Lower leg skin (tissue), 4 donors: ENCODE results near the gene GSTA1. TPM values are rescaled to one million over a fixed set of nuclear protein-coding genes. Genes with fewer than 3 reads are reported as not detected.
"Not testable (repeated sequence)": the region's sequence is repeated elsewhere in the genome, so short reads cannot be mapped to it uniquely, and the experiment has no call there.

Experiments used
- DNase-seq, 2 donors: peaks; one replicate each; pipeline ENCODE4 v3.0.0-alpha.2; 2019; ENCODE audit warnings: low spot score in 2 of 2
- H3K4me3 ChIP-seq: fragments of 200-600 bp; sonication (generic); 2 replicates; pipeline ENCODE4 v1.5.1; 2017; ENCODE audit warnings: mild to moderate bottlenecking, low read depth; ENCODE audit not compliant: poor library complexity, severe bottlenecking
- POLR2A ChIP-seq, 2 donors: fragments of 450-650 bp; IDR thresholded peaks; one replicate each; pipeline ENCODE4 v1.6.1; 2016 to 2017; ENCODE audit warnings: antibody characterized with exemption in 2 of 2, mild to moderate bottlenecking in 1 of 2, moderate library complexity in 1 of 2
- WGBS, 2 donors: methylation state at CpG; one replicate each; pipeline ENCODE4 v1.1.5; 2018; 5-methylcytosine and 5-hydroxymethylcytosine counted together
- intact Hi-C: fragments of 100-400 bp; cut with DNase I; formaldehyde crosslinking; loops from one replicate; pipeline ENCODE4 v1.15.0; 2023; ENCODE audit warnings: low total_unique reads
- total RNA-seq, 4 donors: library from RNA; depleted of rRNA; stranded (reverse); fragments of >200 nt; gene quantifications; one replicate each; pipeline ENCODE4 v1.1.0, GENCODE V29; 2016
- TF ChIP-seq, protein P1 (sequence below), 3 donors: fragments of 450-650 bp; IDR thresholded peaks; one replicate each; pipeline ENCODE4 v1.5.1; 2016; ENCODE audit warnings: antibody characterized with exemption in 3 of 3, mild to moderate bottlenecking in 3 of 3, moderate library complexity in 2 of 3

Gene GSTA1
- total RNA-seq, 4 donors from 2014 or later = 1.4 to 2.8 TPM; not detected in 2

DNA sequence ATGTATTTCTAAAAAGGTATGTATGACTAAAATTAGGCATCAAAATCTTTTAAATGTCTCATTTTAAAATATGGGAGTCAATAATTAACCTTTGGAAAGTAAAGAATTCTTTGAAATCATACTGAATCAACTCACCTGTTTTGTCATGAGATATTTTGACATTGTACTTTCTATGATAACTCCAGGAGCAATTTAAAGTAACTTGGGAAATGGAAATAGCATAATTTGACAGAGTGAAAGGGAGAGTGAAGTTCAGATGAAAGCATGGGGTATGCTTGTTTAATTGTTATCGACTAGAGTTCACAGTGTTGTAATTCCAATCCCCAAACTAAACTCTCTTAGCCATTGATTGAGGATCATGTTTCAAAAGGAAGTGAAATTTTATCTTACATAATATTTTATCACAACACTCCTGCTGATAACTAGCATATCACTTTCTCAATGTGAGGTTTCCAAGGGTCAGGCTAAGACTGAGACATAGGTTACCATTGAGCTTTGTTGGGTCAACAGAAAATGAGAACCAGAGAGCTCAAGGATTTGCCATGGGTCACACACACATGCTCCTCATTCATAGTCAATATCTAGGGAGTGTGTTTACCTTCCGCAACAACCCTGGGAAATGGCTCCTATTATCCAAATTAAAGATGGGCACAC lies 2.3 kb downstream of the GSTA1 start:
- intact Hi-C loops = no loop called here
- H3K4me3 ChIP-seq = no peak overlapping the region
- 84 to 89% methylated on average over 2 of the region's 2 CpGs for WGBS, 2 donors
- TF ChIP-seq POLR2A (IDR thresholded peaks at IDR 0.05) = no peak
- TF ChIP-seq, protein P1, sequence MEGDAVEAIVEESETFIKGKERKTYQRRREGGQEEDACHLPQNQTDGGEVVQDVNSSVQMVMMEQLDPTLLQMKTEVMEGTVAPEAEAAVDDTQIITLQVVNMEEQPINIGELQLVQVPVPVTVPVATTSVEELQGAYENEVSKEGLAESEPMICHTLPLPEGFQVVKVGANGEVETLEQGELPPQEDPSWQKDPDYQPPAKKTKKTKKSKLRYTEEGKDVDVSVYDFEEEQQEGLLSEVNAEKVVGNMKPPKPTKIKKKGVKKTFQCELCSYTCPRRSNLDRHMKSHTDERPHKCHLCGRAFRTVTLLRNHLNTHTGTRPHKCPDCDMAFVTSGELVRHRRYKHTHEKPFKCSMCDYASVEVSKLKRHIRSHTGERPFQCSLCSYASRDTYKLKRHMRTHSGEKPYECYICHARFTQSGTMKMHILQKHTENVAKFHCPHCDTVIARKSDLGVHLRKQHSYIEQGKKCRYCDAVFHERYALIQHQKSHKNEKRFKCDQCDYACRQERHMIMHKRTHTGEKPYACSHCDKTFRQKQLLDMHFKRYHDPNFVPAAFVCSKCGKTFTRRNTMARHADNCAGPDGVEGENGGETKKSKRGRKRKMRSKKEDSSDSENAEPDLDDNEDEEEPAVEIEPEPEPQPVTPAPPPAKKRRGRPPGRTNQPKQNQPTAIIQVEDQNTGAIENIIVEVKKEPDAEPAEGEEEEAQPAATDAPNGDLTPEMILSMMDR (IDR thresholded peaks at IDR 0.05) = no peak
- no peak for DNase-seq

DNA sequence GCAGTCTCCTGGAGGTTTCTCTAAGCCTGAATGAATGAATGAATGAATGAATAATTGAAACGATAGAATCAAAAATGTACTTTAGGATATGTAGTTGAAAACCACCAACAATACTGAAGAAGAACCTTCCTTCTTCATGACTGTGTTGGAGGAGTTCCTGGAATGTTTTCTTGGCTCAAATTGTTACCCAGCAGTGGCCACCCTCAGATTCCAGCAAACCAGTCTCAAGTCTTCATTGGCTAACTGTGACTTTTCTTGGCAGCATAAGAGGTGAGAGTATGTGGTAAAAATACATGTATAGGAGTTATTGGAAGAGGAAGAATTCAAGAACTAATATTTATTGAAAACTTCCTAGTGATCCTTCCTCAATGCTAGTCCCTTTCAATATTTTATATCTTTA lies 4.3 kb downstream of the GSTA1 start:
- H3K4me3 ChIP-seq, intact Hi-C loops, DNase-seq: not testable (repeated sequence)
- 75 to 84% methylated on average over 1 of the region's 1 CpG for WGBS, 2 donors

DNA sequence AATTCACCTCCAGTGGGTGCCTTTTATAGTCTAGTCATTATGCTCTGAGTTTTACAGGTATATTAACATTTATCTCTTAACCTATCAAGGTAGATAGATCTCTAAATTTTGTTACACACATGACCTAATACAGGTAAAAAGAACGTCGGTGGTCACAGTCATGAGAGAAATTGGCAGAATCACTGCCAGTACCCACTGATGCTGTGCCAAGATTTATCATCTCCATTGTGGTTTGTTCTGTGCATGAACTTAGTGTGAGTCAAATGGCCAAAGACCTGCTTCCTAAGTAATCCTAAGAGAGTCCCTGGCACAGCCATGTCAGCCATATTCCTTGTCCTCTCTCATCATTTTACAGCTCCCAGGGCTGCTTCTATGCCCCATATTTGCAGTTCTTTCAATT lies 9.2 kb downstream of the GSTA1 start:
- DNase-seq, intact Hi-C loops: not testable (repeated sequence)

DNA sequence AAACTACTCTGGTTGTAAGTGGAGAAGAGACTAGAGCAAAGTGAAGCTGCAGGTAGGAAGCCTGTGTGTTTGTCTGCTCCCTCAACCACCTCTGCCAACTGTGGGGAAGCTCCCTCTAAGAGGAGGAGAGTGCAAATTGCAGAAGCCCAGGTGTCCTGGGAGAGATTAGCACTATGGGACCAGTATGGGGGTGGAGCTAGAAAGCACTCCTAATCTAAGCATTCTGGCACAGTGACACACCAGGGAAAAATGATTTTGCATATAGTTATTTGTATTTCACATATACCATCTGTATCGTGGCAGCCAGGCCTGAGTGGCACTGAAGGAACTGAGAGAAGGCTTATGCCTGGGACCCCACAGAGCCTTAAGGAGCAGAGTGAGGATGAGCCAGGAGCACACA lies 12.8 kb downstream of the GSTA1 start:
- intact Hi-C loops = no loop called here
- no peak overlapping the region for H3K4me3 ChIP-seq
- WGBS, 2 donors = 0% methylated on average over 1 of the region's 1 CpG
- DNase-seq = no peak
- TF ChIP-seq, protein P1 (IDR thresholded peaks at IDR 0.05) = no peak
- TF ChIP-seq POLR2A (IDR thresholded peaks at IDR 0.05) = no peak

More for the DNA sequence above, 9.2 kb downstream of the GSTA1 start:
- 71 to 82% methylated on average over 2 of the region's 2 CpGs for WGBS, 2 donors
- H3K4me3 ChIP-seq = not testable (repeated sequence)

DNA sequence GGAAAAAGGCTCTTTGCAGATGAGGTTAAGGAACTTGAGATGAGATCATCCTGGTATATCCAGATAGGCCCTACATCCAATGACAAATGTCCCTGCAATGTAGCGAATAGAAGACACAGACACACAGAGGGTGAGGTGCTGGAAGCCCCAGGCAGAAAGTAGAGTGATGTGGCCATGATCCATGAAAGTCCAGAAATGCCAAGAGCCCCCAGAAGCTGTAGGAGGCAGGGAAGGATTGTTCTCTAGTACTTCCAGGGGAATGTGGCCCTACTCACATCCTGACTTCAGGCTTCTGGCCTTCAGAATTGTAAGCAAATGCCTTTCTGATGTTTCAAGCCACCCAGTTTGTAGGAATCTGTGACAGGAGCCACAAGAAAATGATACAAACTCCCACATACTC lies 14.0 kb downstream of the GSTA1 start:
- H3K4me3 ChIP-seq, DNase-seq, intact Hi-C loops: not testable (repeated sequence)
- 87 to 89% methylated on average over 1 of the region's 1 CpG for WGBS, 2 donors

DNA sequence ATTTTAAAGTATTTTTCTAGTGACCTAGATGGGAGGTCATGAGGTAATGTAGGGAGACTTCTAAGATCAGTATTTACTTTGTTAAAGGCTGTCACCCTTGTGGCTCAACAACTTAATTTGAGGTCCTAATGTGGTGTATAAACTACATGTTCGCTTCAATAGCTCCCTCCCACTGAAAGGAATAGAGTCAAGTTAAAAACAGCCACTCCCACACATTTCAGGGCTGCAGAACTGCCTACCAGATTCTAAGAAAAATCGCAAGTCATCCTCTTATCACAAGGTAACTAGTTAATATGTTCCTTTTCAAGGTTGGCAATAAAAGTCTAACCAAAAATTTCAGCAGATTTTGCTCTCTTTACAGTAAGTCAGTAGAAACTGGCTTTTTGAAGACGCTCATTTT lies 15.1 kb downstream of the GSTA1 start:
- DNase-seq = no peak
- 67 to 69% methylated on average over 3 of the region's 3 CpGs for WGBS, 2 donors
- H3K4me3 ChIP-seq = no peak overlapping the region
- intact Hi-C loops = no loop called here
- TF ChIP-seq, protein P1 (IDR thresholded peaks at IDR 0.05) = no peak
- TF ChIP-seq POLR2A (IDR thresholded peaks at IDR 0.05) = no peak

DNA sequence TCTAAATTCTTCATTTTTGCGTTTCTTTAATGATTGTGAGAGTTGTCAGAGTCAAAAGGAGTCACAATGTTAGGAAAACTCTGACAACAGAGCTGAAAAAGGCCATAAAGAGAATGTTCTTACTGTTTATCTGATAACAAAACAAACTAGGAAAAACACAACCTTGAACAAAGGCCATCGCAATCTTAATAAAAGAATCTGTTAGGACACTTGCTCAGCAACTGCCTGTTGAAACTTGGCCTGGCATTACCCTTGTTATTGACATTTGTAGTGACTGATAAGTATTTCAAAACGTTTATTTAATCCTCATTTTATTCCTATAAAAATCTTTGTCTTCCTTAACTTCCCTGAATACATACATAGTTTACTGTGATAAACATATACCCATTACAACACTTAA lies 15.7 kb downstream of the GSTA1 start:
- no peak for TF ChIP-seq POLR2A (IDR thresholded peaks at IDR 0.05)
- TF ChIP-seq, protein P1 (IDR thresholded peaks at IDR 0.05) = no peak
- 50 to 59% methylated on average over 3 of the region's 3 CpGs for WGBS, 2 donors
- DNase-seq = no peak
- H3K4me3 ChIP-seq = no peak overlapping the region
- intact Hi-C loops = no loop called here
